GM18861 (cell line): Measurements from ENCODE around the gene DOC2B.
"Not testable (repeated sequence)": the region's sequence is repeated elsewhere in the genome, so short reads cannot be mapped to it uniquely, and the experiment has no call there.

ENCODE experiments used
- ATAC-seq: cut with Tn5 transposase; IDR thresholded peaks from one replicate; pipeline ENCODE4 v1.9.1; 2021; ENCODE audit not compliant: unreplicated experiment

Gene DOC2B

GRCh38 chr17:146983-147761 is 34.3 kb downstream of the DOC2B start:
- ATAC-seq: no peak

DNA sequence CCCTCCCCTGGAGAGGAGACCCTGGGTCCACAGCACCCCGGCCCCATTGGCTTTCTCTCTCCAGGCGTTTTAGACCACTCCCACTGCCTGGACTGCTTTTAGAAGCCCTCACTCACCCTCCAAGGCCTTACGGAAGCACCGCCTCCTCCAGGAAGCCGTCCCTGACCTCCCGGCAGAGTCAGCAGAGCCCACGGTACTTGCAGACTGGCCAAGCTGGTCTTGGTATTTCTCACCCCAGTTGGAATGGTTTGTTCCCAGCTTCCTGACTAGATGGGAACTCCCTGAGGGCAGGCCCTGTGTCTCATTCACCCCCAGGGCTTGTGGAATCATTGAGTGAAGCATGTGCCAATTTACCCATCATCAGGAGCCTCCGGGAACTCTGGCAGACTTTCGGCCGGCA is 34.9 kb downstream of the DOC2B start:
- no peak for ATAC-seq

DNA sequence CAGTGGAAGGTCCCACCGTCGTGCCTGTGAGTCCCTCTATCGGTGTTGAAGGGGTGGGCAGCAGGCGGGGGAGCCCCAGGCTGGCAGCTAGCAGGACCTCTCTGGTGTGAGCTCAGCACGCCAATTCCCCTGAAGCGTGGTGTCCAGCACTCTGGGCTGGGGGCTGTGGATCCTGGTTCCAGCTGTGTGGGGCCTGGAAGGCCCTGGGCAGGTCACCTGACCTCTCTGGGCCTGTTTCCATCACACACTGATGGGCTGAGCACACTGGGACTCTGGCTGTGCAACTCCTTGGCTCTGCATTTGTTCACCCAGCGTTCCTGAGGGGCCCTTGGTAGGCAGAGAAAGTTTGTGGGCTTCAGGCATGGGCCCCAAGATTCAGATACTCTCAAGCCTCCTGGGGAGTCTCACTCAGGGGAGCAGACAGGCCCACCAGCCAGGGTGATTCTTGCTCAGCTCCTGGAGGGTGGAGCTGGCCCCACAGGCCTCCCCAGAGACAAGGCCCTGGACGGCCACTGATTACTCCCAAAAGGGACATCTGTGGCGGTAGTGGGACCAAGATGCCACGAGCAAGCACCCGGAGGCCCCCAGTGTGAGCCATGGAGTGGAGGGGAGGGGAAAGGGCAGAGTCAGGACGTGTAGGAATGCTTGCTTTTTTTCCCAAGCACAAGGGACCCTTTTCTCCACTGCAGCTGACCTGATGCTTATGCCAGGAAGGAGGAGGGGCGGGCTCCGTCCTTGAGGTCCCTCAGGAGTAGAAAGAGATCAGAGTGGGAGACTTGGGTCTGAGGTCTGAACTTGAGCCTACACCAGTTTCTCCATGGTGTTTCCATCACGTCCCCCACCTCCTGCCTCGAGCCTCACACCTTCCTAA is 35.5 kb downstream of the DOC2B start:
- ATAC-seq: no peak

DNA sequence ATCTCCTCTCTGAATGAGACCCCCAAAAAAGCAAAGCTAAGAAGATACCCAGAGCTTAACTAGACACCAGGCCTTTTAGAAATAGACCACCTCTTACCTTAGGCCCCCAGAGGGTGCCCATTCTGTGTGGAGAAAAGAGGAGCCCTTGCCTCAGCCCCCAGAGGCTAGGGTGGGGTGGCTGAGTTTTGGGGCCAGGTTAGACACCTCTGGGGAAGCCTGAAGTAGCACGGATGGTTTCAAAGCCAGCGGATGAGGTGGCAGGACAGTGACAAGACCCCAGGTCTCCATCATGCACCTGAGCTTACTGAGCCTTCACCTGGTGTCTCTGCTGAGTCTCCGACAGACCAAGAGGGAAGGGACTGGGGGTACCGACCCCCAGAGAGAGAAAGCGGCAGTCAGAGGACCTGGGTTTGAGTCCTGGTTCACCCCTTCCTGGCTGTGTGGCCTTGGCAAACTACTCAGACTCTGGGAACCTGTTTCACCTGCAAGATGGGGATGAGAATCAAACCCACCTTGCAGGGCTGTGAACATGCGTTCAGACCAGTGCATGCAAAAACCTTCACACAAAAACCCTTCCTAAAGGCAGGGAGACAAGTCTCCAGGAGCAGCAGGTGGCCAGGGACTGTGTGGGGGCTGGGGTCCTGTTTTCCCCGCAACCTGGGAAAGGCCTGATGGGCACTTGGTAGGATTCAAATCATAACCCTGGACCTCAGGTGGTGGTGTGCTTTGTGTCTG is 36.3 kb downstream of the DOC2B start:
- ATAC-seq: no peak

- no peak for ATAC-seq
Measured at GRCh38 chr17:143785-144281, 37.6 kb downstream of the DOC2B start.

DNA sequence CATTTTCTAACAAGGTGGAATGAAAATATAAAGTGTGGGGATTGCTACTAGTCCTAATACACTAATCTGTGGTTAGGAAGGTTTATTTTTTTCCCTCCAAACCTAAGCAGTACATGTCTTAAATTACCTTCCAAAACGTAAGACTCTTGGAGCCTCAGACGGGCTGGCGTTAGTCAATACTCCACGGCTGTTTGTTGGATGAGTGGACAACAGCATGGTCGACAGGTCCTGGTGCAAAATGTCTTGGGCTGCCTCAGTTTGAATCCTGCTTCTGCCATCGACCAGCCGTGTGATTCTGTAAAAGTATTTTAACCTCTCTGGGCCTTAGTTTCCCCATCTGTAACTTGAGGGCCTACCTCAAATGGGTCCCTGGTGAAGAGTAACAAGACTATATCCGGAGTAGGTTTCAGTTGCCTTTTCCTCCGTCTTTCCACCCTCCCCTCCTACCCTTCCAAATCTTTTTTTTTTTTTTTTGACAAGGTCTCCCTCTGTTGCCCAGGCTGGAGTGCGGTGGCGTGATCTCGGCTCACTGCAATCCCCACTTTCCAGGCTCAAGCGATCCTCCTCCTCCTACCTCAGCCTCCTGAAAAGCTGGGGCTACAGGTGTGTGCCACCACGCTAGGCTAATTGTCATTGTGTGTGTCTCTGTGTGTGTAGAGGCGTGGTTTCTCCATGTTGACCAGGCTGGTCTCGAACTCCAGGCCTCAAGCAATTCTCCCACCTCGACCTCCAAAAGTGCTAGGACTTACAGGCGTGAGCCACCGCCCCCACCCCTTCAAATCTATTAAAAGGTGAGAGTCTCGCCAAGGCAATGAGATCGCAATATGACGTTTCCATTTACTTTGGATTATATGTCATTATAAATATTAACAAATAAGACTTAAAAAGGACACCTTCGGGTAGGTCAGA is 38.3 kb downstream of the DOC2B start:
- ATAC-seq: no peak

DNA sequence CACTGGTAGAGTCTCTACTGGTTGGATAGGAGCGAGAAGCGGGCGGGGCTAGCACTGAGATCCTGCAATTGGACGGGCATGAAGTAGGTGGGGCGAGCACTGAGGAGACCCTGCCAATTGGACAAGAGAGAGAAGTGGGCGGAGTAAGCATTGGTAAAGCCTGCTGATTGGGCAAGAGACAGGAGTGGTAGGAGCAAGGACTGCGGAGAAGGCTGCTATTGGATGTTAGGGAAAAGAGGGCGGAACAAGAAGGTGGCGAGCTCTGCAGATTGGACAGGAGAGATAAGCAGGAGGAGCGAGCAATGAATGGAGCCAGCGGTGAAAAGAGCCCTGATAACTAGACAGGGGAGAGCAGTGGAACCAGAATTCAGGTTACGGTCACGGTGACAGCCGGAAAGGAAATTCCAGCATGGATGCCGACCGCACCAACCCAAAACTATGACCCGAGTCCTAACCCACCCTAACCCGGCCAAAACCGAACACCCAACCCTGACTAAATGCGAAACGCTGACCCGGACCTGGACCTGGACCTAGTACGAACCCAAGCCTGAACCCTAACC is 39.3 kb downstream of the DOC2B start:
- ATAC-seq: no peak

GRCh38 chr17:139401-140205 is 41.8 kb downstream of the DOC2B start:
- not testable (repeated sequence) for ATAC-seq

DNA sequence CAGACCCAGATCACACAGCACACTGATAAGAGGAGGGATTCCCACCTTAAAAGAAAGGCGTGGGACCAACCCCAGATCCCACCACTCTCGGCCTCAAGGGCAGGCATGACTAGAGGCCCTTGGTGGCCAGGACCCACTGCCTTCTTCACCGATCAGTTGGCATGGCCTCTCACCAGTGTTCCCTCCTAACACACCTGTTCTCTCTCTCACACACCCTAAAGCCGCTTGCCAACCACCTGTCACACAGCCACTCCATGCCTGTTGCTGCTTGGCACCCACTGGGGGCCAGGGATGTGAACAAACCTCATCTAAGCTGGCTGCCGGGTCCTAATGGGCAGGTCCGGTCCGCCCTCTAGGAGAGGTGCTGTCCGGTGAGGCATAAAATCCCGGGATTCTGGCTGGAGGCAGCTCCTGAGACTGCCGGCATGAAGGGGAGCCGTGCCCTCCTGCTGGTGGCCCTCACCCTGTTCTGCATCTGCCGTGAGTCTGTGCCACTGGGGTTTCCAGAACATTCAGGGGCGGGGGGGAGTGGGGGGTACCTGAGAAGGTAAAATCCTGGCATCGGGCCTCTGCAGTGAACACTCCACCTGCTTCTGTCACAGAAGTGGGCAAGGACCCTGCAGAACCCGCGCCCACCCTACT is 44.2 kb downstream of the DOC2B start, which contains the start of gene SCGB1C2:
SCGB1C2 (plus strand) TSS at position 404 of the 642 bp plus-strand sequence; CDS start at position 426, 22 bp downstream.
- ATAC-seq: not testable (repeated sequence)

DNA sequence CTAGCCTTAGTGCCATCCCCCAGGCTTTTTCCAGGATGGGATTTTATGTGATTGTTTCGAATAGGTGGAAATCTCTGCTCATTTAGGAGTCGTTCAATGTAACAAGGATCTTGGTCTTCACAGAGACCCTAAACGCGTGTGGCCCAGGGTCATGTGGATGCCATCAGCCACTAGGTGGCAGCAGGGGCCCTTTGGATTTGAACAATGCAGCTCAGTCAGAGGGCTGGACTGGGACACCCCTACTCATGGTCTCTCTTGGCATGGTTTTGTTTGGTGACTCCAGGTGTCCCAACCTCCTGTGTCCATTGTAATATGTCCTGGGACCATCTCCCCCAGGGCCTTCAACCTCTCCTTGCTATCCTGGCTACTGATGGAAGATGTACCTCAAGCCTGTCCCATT is 44.9 kb downstream of the DOC2B start:
- ATAC-seq: not testable (repeated sequence)

DNA sequence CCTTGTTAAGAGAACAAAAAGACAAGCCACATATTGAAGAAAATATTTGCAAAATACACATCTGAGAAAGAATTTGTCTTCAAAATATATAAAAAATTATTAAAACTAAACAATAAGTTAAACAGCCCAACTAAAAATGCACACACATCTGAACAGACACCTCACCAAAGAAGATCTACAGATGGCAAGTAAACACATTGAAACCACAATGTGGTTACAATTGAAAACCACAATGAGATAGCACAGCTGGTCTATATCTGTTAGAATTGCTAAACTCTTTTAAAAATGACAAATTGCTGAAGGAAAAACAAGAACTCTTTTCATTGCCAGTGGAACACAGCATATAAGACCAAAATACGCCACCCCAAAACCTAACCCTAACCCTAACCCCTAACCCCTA is 45.6 kb downstream of the DOC2B start:
- ATAC-seq: not testable (repeated sequence)

DNA sequence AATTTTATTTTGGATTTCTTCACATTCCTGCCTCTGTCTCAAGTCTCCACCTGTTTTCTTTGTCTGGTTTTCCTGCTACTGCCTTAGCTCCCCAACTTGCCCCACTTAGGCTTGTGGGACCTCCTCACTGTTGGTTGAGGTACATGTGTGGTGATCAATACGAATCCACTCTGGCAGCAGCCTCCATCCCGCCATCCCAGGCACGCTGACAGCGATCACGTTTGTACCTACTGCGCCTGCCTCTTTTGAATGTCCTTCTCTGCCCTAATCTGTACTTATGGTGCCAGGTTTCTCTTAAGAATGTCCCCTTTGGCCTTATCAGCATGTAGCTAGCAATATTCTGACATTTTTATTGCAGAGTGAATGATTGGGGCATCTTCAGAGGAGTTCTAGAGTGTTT is 46.4 kb downstream of the DOC2B start:
- not testable (repeated sequence) for ATAC-seq

GRCh38 chr17:134332-134785 is 47.1 kb downstream of the DOC2B start:
- peak; percentile 79 for ATAC-seq

DNA sequence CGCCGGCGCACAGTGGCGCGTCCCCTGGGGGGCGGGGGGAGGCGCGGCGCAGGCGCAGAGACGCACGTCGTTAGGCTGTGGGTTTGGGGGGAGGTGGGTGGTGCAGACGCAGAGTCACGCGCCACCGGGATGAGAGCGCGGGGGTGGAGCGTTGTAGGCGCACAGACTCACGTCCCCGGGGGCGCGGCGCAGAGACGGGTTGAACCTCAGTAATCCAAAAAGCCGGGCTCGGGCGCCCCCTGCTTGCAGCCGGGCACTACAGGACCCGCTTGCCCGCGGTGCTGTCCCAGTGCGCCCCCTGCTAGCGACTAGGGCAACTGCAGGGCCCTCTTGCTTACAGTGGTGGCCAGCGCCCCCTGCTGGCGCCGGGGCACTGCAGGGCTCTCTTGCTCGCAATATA is 47.5 kb downstream of the DOC2B start:
- ATAC-seq: not testable (repeated sequence)

DNA sequence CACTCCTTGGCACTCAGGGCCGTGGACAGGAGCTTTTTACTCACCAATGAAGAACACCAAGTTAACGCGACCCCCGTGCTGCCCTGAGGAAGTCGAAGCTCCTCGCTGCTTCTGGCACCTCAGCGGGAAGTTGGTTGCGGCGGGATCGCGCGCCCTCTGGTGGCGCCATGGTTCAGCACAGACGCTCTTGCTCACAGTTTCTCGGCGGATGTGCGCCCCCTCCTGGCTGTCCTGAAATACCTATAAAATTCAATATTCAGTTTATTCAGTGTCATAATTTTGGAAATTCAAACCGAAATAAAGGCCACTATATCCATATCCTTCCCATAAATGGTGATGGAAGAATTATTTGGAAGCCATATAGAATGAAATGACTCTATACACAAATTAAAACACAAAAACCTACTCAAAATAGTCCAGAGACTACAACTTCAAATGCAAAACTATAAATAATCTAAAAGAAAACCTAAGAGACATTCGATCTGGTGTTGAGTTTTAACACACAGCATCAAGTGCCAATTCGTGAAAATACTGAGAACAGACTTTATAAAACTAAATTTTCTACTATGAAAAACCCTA is 63.0 kb downstream of the DOC2B start:
- ATAC-seq: not testable (repeated sequence)

GRCh38 chr17:113111-113510 is 68.3 kb downstream of the DOC2B start:
- ATAC-seq: not testable (repeated sequence)
